Measurements from ENCODE around the gene MANBA.
"Not testable (repeated sequence)": the region's sequence is repeated elsewhere in the genome, so short reads cannot be mapped to it uniquely, and the experiment has no call there.

DNA sequence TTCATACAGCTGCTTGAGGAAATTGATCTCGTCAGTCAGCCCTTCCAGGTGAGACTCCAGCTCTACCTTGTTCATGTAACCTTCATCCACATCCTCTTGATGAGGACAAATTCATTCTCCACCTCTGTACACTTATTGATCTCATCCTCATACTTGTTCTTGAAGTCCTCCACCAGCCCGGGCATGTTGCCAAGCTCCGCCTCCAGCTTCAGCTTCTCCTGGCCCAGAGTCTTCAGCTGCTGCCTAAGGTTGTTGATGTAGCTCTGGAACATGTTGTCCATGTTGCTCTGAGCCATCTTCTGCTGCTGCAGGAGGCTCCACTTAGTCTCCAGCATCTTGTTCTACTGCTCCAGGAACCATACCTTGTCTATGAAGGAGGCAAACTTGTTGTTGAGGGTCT lies 31.3 kb downstream of the MANBA start:
- not testable (repeated sequence) for TF ChIP-seq CTCF, POLR2A (IDR thresholded peaks at IDR 0.05)
